Measurements from ENCODE around the gene PIGS. TPM values are rescaled to one million over a fixed set of nuclear protein-coding genes. Genes with fewer than 3 reads are reported as not detected.

The PIGS gene
- total RNA-seq, 1 donor from 2014 or later = 65.0 TPM

DNA sequence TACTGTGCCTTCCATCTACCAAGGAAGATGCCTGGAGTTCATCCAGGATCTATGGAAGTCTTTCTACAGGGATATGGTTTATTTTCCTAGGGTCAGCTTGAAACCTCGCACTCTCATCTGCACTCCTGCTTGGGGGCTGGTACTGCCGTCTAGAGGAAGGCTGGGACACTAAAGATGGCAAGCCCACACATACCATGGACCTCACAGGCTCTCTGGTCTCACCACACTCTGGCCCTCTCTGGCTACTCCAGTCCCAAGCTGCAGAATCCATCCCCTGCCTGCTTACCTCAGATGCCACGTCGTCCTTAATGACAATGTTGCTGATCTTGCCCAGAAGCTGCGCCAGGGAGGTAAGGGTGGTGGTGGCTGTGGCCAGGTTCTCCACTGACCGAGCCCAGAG, 16.8 kb downstream of the PIGS start:
- H3K4me3 Mint-ChIP-seq (ENCODE audit: low read depth) = no peak overlapping the region
- TF ChIP-seq, protein P1, sequence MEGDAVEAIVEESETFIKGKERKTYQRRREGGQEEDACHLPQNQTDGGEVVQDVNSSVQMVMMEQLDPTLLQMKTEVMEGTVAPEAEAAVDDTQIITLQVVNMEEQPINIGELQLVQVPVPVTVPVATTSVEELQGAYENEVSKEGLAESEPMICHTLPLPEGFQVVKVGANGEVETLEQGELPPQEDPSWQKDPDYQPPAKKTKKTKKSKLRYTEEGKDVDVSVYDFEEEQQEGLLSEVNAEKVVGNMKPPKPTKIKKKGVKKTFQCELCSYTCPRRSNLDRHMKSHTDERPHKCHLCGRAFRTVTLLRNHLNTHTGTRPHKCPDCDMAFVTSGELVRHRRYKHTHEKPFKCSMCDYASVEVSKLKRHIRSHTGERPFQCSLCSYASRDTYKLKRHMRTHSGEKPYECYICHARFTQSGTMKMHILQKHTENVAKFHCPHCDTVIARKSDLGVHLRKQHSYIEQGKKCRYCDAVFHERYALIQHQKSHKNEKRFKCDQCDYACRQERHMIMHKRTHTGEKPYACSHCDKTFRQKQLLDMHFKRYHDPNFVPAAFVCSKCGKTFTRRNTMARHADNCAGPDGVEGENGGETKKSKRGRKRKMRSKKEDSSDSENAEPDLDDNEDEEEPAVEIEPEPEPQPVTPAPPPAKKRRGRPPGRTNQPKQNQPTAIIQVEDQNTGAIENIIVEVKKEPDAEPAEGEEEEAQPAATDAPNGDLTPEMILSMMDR (IDR thresholded peaks at IDR 0.05; ENCODE audit: unreplicated experiment) = no peak
- peaks cover 15% of the 10 kb centered on the region for H3K4me1 Mint-ChIP-seq (ENCODE audit: low read depth)
- H3K9me3 Mint-ChIP-seq (ENCODE audit: low read depth) = no peaks in the 10 kb centered on the region
- no peaks in the 10 kb centered on the region for H3K27me3 Mint-ChIP-seq
- no peak for DNase-seq (ENCODE audit: low spot score, unreplicated experiment)
- H3K36me3 Mint-ChIP-seq (ENCODE audit: insufficient read depth) = peaks cover 25% of the 10 kb centered on the region
- no peak overlapping the region for H3K27ac Mint-ChIP-seq

- Mint-ChIP-seq H3K9me3 (ENCODE audit: low read depth) (no peaks in the 10 kb centered on the region), H3K4me1 (ENCODE audit: low read depth) (peaks cover 16% of the 10 kb centered on the region), H3K27me3 (no peaks in the 10 kb centered on the region), H3K4me3 (ENCODE audit: low read depth) (peak overlapping the region; percentile 90), H3K36me3 (ENCODE audit: insufficient read depth) (peaks cover 20% of the 10 kb centered on the region), H3K27ac (peak overlapping the region; percentile 57)
- DNase-seq (ENCODE audit: low spot score, unreplicated experiment) = no peak
- TF ChIP-seq, protein P1 (IDR thresholded peaks at IDR 0.05; ENCODE audit: unreplicated experiment) = no peak
Observed at GRCh38 chr17:28553000-28553505, 18.3 kb downstream of the PIGS start.

- H3K9me3 Mint-ChIP-seq (ENCODE audit: low read depth) = no peaks in the 10 kb centered on the region
- peaks cover 21% of the 10 kb centered on the region for H3K36me3 Mint-ChIP-seq (ENCODE audit: insufficient read depth)
- TF ChIP-seq, protein P1 (IDR thresholded peaks at IDR 0.05; ENCODE audit: unreplicated experiment) = no peak
- peaks cover 16% of the 10 kb centered on the region for H3K4me1 Mint-ChIP-seq (ENCODE audit: low read depth)
- H3K27ac Mint-ChIP-seq = peak within 1 kb of the TSS; percentile 83
- peak; percentile 66 for DNase-seq (ENCODE audit: low spot score, unreplicated experiment)
- no peaks in the 10 kb centered on the region for H3K27me3 Mint-ChIP-seq
- peak within 1 kb of the TSS; percentile 90 for H3K4me3 Mint-ChIP-seq (ENCODE audit: low read depth)
Observed at GRCh38 chr17:28552176-28552999, 18.9 kb downstream of the PIGS start, which contains the start of gene UNC119. Gene UNC119, minus strand, starts transcription at chr17:28552624. Its CDS starts 67 bp downstream, at chr17:28552557.

- peaks cover 19% of the 10 kb centered on the region for H3K36me3 Mint-ChIP-seq (ENCODE audit: insufficient read depth)
- H3K27me3 Mint-ChIP-seq = no peaks in the 10 kb centered on the region
- H3K4me1 Mint-ChIP-seq (ENCODE audit: low read depth) = peaks cover 16% of the 10 kb centered on the region
- H3K27ac Mint-ChIP-seq = peak overlapping the region; percentile 83
- DNase-seq (ENCODE audit: low spot score, unreplicated experiment) = no peak
- TF ChIP-seq, protein P1 (IDR thresholded peaks at IDR 0.05; ENCODE audit: unreplicated experiment) = no peak
- H3K4me3 Mint-ChIP-seq (ENCODE audit: low read depth) = peak overlapping the region; percentile 90
- H3K9me3 Mint-ChIP-seq (ENCODE audit: low read depth) = no peaks in the 10 kb centered on the region
Observed at GRCh38 chr17:28551421-28552175, 19.7 kb downstream of the PIGS start.

DNA sequence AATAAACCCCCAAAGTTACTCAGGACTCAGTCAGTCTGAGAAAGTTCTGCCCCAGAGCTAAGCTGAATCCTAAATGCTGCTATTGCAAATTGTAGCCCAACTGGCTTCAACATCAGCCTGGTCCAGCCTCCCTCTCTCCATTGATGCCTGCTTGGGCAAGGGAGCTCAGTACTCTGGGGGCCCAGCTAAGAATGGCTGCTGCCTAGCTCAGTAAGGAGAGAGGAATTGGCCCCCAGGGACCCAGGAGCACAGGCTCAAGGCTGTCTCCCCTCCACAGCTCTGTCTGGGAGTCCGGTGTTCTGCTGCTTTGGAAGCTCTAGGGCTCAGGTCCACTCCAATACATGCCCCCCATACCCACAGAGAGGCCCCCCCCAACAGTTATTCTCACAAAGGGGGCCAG, 20.5 kb downstream of the PIGS start:
- Mint-ChIP-seq H3K4me3 (ENCODE audit: low read depth) (peak overlapping the region; percentile 90), H3K4me1 (ENCODE audit: low read depth) (peaks cover 16% of the 10 kb centered on the region), H3K27me3 (no peaks in the 10 kb centered on the region), H3K36me3 (ENCODE audit: insufficient read depth) (peaks cover 14% of the 10 kb centered on the region), H3K27ac (no peak overlapping the region), H3K9me3 (ENCODE audit: low read depth) (no peaks in the 10 kb centered on the region)
- TF ChIP-seq, protein P1 (IDR thresholded peaks at IDR 0.05; ENCODE audit: unreplicated experiment) = no peak
- no peak for DNase-seq (ENCODE audit: low spot score, unreplicated experiment)
